ENCODE measurements around the gene PSMD13.

GRCh38 chr11:252666-253065, 15.9 kb downstream of the PSMD13 start:
- TF ChIP-seq SUZ12 (IDR thresholded peaks at IDR 0.05; ENCODE audit: extremely low read depth, insufficient read depth, insufficient read length) (no peak), ZNF274 (IDR thresholded peaks at IDR 0.05; ENCODE audit: low read depth, low read length) (no peak), YY1 (IDR thresholded peaks at IDR 0.05; ENCODE audit: insufficient read depth, insufficient read length) (no peak)

All from NT2/D1 (cell line).